K562 (cell line): ENCODE results near the gene MAD1L1. TPM values are rescaled to one million over a fixed set of nuclear protein-coding genes. Genes with fewer than 3 reads are reported as not detected.

Source experiments
- ATAC-seq: fragments of 200-7000 bp; cut with Tn5 transposase; 3 replicates; pipeline ENCODE4 v1.9.1; 2020; ENCODE audit warnings: moderate library complexity
- BruUV-seq: library from RNA; stranded (reverse); fragments of 400-500 nt; replicated peaks from 2 replicates; lab custom pipeline; 2021; lab: Mats Ljungman, UMichigan
- CTCF ChIA-PET: fragments of 300-600 bp; formaldehyde crosslinking; extraction: SDS; loops from one replicate; lab custom pipeline; 2021; ENCODE audit warnings: low intra/inter-chr PET ratio; lab: Yijun Ruan, JAX
- POLR2A ChIA-PET: fragments of 300-600, 350-650 bp; sonication (Branson Sonifier 250); formaldehyde crosslinking; extraction: SDS; loops from one replicate; lab custom pipeline; 2021; ENCODE audit warnings: antibody characterized with exemption, inconsistent platforms; lab: Yijun Ruan, JAX
- DNase-seq, 4 experiments: peaks; one replicate each; pipeline versions ENCODE4 v3.0.0 to v3.0.0-alpha.2; 2011 to 2018; ENCODE audit warnings: low spot score in 3 of 4, mixed read lengths in 3 of 4; ENCODE audit errors: extremely low read depth in 1 of 4
- FAIRE-seq: peaks from 2 replicates; lab custom pipeline; 2011; peaks lifted over from hg19 to GRCh38; lab: Jason Lieb, UNC
- H2AFZ ChIP-seq: 2 replicates; pipeline ENCODE4 v1.6.0; 2011; ENCODE audit warnings: low read depth, low read length, control low read depth, inconsistent platforms
- H3K27ac ChIP-seq: fragments of 200-600 bp; 3 replicates; pipeline ENCODE4 v1.8.0; 2011; ENCODE audit warnings: low read depth, mild to moderate bottlenecking, control low read depth, inconsistent platforms, low read length, moderate library complexity, mixed read lengths; ENCODE audit errors: extremely low read depth
- H3K27me3 ChIP-seq, 2 experiments: fragments of 300-600 bp in 1 of 2; 2 replicates in 1 of 2; 3 replicates in 1 of 2; pipeline versions ENCODE4 v1.6.0 to v1.8.0; 2011; ENCODE audit warnings: inconsistent platforms in 2 of 2, low read length in 2 of 2, mild to moderate bottlenecking in 1 of 2, mixed read lengths in 1 of 2, moderate library complexity in 1 of 2; ENCODE audit not compliant: control insufficient read depth in 2 of 2, insufficient read depth in 2 of 2
- H3K36me3 ChIP-seq: fragments of 300-600 bp; 3 replicates; pipeline ENCODE4 v1.8.0; 2011; ENCODE audit warnings: mild to moderate bottlenecking, low read length, inconsistent platforms; ENCODE audit not compliant: control insufficient read depth, insufficient read depth
- H3K4me1 ChIP-seq, 2 experiments: fragments of 200-600 bp in 1 of 2; replicated peaks in 1 of 2; 2 replicates in 1 of 2; 3 replicates in 1 of 2; pipeline versions ENCODE4 v1.5.1 to v1.8.0; 2011; ENCODE audit warnings: inconsistent platforms in 2 of 2, low read length in 2 of 2, mild to moderate bottlenecking in 1 of 2, mixed read lengths in 1 of 2, moderate library complexity in 1 of 2; ENCODE audit not compliant: control insufficient read depth in 2 of 2, insufficient read depth in 2 of 2
- H3K4me2 ChIP-seq: 2 replicates; pipeline ENCODE4 v1.6.1; 2011; ENCODE audit warnings: low read length, control low read depth, inconsistent platforms, mixed read lengths; ENCODE audit not compliant: insufficient read depth
- H3K4me3 ChIP-seq: fragments of 200-600 bp; sonication (generic), shearing (Covaris generic); 2 replicates; pipeline ENCODE4 v1.5.1; 2016; ENCODE audit warnings: control low read depth, inconsistent platforms
- H3K79me2 ChIP-seq: fragments of 200-600 bp; 3 replicates; pipeline ENCODE4 v1.8.0; 2011; ENCODE audit warnings: low read length, inconsistent platforms; ENCODE audit not compliant: control insufficient read depth, insufficient read depth
- H3K9ac ChIP-seq, 2 experiments: 2 replicates each; pipeline versions ENCODE4 v1.6.0 to v1.6.1; 2011; ENCODE audit warnings: low read depth in 2 of 2, low read length in 2 of 2, control low read depth in 1 of 2, inconsistent platforms in 1 of 2, mild to moderate bottlenecking in 1 of 2, mixed read lengths in 1 of 2; ENCODE audit not compliant: insufficient read depth in 1 of 2
- H3K9me1 ChIP-seq: one replicate; pipeline ENCODE4 v1.6.0; 2011; ENCODE audit warnings: inconsistent platforms, mild to moderate bottlenecking, low read length, moderate library complexity; ENCODE audit not compliant: control insufficient read depth, insufficient read depth
- H3K9me3 ChIP-seq: replicated peaks from 2 replicates; pipeline ENCODE4 v1.5.1; 2011; ENCODE audit warnings: low read depth, low read length, inconsistent platforms; ENCODE audit not compliant: control insufficient read depth, insufficient read depth
- H4K20me1 ChIP-seq: replicated peaks from 2 replicates; pipeline ENCODE4 v1.6.1; 2011; ENCODE audit warnings: low read length, inconsistent platforms, mixed read lengths; ENCODE audit not compliant: control insufficient read depth, insufficient read depth
- ATF3 ChIP-seq, 2 experiments: fragments of 450-650 bp in 1 of 2; sonication (generic) in 1 of 2; formaldehyde crosslinking in 1 of 2; IDR thresholded peaks in 1 of 2; conservative IDR thresholded peaks in 1 of 2; 2 replicates each; pipeline versions ENCODE4 v1.6.1 to v1.8.1; 2016 to 2023; ENCODE audit warnings: mild to moderate bottlenecking in 2 of 2, moderate library complexity in 2 of 2, inconsistent platforms in 1 of 2, missing genetic modification reagents in 1 of 2
- MXI1 ChIP-seq: IDR thresholded peaks from 2 replicates; pipeline ENCODE4 v1.6.1; 2011; ENCODE audit warnings: low read depth, mild to moderate bottlenecking, improper control_type of control experiment, low read length
- WGBS: fragments of 100-300 bp; shearing (Covaris generic); methylation state at CpG from one replicate; pipeline ENCODE4 v1.1.6; 2016; ENCODE audit warnings: low coverage, mixed read lengths; ENCODE audit not compliant: insufficient coverage; ENCODE audit errors: missing lambda C conversion rate; 5-methylcytosine and 5-hydroxymethylcytosine counted together
- in situ Hi-C: fragments of 300-500 bp; cut with MboI; formaldehyde crosslinking; loops from 4 replicates; pipeline ENCODE4 v1.15.0; 2018; ENCODE audit warnings: inconsistent platforms, mixed read lengths
- intact Hi-C: fragments of 100-400 bp; cut with micrococcal nuclease; formaldehyde crosslinking; loops from 2 replicates; pipeline ENCODE4 v1.14.2; 2022
- polyA plus RNA-seq, 8 experiments: library from polyadenylated mRNA; depleted of rRNA in 4 of 8; stranded (reverse) in 5 of 8; unstranded in 3 of 8; fragments of >200 nt; fragmentation: Nextera tagmentation in 2 of 8; fragmentation: Illumina TruSeq in 1 of 8; extraction: Ambion mirVana in 2 of 8; extraction: Trizol in 1 of 8; gene quantifications; 2 replicates each; pipeline versions ENCODE4 v1.2.1 to v1.2.3, GENCODE V29; 2011 to 2014; ENCODE audit warnings: inconsistent platforms in 1 of 8, missing spikeins in 1 of 8
- total RNA-seq, 7 experiments: library from RNA; depleted of rRNA in 6 of 7; stranded (reverse); fragments of >200 nt in 6 of 7; fragmentation: Illumina TruSeq in 2 of 7; extraction: Trizol in 2 of 7; gene quantifications; 2 replicates each; pipeline versions ENCODE4 v1.2.1 to v1.2.3, GENCODE V29; 2011 to 2021; ENCODE audit warnings: low replicate concordance in 1 of 7

Gene MAD1L1
- total and polyA plus RNA-seq, 9 of the 15 experiments (the other 6 are each of a cell fraction or from before 2014, with no cell fraction given), result 1.7 to 89.7 (median 18.0) TPM

- in situ Hi-C loops, result no loop called here
- 0 out of 2 replicates have a peak, but pooled peaks have one; percentile 26 for TF ChIP-seq ATF3 (IDR thresholded peaks at IDR 0.05)
- no peak for TF ChIP-seq ATF3 (CRISPR knock-in tag; conservative IDR thresholded peaks at IDR 0.05)
- no peak for TF ChIP-seq MXI1
- TF ChIP-seq, all 486 proteins: peak for 1
- Histone ChIP-seq H3K9ac (no peak overlapping the region; a peak in 1 of 4 replicates), H3K4me3 (no peak overlapping the region), H3K27me3 (no peaks in the 10 kb centered on the region), H3K4me1 (peaks cover 19 to 61% of the 10 kb centered on the region in 2 experiments), H3K9me3 (no peaks in the 10 kb centered on the region), H3K79me2 (peaks cover 4% of the 10 kb centered on the region; the same call in 1 of the 3 replicates), H4K20me1 (no peaks in the 10 kb centered on the region), H3K4me2 (no peak overlapping the region), H3K27ac (no peak overlapping the region), H3K9me1 (no peaks in the 10 kb centered on the region), H2AFZ (no peak overlapping the region), H3K36me3 (peaks cover 10% of the 10 kb centered on the region; the same call in 2 of the 3 replicates)
- intact Hi-C loops, result no loop called here
- ATAC-seq (no peak), FAIRE-seq (no peak), DNase-seq (no peak)
- BruUV-seq, result no TSS peak
- CTCF ChIA-PET, result no interaction called here
- 73% methylated on average over 14 of the region's 14 CpGs for WGBS
- POLR2A ChIA-PET, result no interaction called here
Observed at GRCh38 chr7:2114052-2114451, 118.7 kb downstream of the MAD1L1 start.
